Spinal cord (tissue), 10 donors: ENCODE data around the gene CLMN. TPM values are rescaled to one million over a fixed set of nuclear protein-coding genes. Genes with fewer than 3 reads are reported as not detected.
A peak's percentile ranks its signal among the peaks of the same experiment; 100 is the strongest.

Experiments used
- DNase-seq, 6 donors: peaks; one replicate each; pipeline versions ENCODE4 v3.0.0 to v3.0.0-alpha.2; 2013 to 2015; ENCODE audit warnings: low spot score in 6 of 6, low read depth in 4 of 6
- H3K27ac ChIP-seq: one replicate; pipeline ENCODE4 v1.5.1; 2013; ENCODE audit warnings: low read depth, low read length, control low read depth
- H3K27me3 ChIP-seq: one replicate; pipeline ENCODE4 v1.6.1; 2013; ENCODE audit warnings: low read length; ENCODE audit not compliant: control insufficient read depth, insufficient read depth
- H3K36me3 ChIP-seq: one replicate; pipeline ENCODE4 v1.6.1; 2013; ENCODE audit warnings: low read length; ENCODE audit not compliant: control insufficient read depth, insufficient read depth
- H3K4me1 ChIP-seq: one replicate; pipeline ENCODE4 v1.6.1; 2013; ENCODE audit warnings: low read length; ENCODE audit not compliant: control insufficient read depth, insufficient read depth
- H3K4me3 ChIP-seq: one replicate; pipeline ENCODE4 v1.5.1; 2013; ENCODE audit warnings: low read depth, low read length, control low read depth
- H3K9me3 ChIP-seq: one replicate; pipeline ENCODE4 v1.6.1; 2013; ENCODE audit warnings: low read length; ENCODE audit not compliant: control insufficient read depth, insufficient read depth
- WGBS: methylation state at CpG from one replicate; pipeline ENCODE4 v1.1.5; 2013; ENCODE audit warnings: missing lambda C conversion rate; ENCODE audit not compliant: insufficient coverage; 5-methylcytosine and 5-hydroxymethylcytosine counted together
- polyA plus RNA-seq, 2 donors: library from polyadenylated mRNA; unstranded; fragments of 120-200 nt; gene quantifications; one replicate each; pipeline ENCODE4 v1.2.1, GENCODE V29; 2013; ENCODE audit not compliant: insufficient read length in 2 of 2
- total RNA-seq, 2 donors: library from RNA; depleted of rRNA in 1 of 2; stranded (reverse); fragments of 120-200 nt in 1 of 2; fragments of >200 nt in 1 of 2; gene quantifications; one replicate each; pipeline versions ENCODE4 v1.2.3 to v1.2.4, GENCODE V29; 2013 to 2014
- donor health status: healthy.

The CLMN gene
- total and polyA plus RNA-seq, 4 donors = 4.1 to 18.8 (median 8.6) TPM

DNA sequence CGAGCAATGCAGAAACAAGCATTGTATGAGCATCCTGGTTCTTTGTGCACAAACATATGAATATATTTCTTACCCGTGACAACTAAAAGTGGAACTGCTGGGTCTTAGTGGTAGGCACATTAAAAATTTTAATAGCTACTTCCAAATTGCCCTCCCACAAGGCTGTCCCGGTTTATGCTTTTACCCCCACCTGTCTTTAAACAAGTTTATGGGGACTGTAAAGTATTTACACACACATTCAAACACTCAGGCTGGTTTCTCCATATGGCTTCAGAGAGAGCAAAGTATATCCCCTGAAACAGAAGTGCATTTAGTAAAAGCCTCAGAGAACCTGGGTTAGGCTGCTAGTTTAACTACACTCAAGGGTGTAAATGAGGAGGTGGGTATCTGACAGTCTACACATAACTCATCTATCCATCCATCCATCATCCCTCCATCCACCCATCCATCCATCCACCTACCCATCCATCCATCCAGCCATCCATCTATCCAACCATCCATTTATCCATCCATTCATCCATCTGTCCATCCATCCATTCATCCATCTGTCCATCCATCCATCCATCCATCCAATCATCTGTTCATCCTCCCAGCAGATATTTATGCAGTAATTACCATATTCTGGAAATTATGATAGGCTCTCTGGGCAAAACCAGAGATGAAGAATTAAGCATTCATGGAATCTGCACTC is 86.7 kb downstream of the CLMN start:
- DNase-seq = peak in 1 of 6 donors; percentile 36
- Histone ChIP-seq H3K36me3 (no peaks in the 10 kb centered on the region), H3K27ac (no peak overlapping the region), H3K4me3 (no peak overlapping the region), H3K9me3 (no peaks in the 10 kb centered on the region), H3K4me1 (peaks cover 43% of the 10 kb centered on the region), H3K27me3 (no peaks in the 10 kb centered on the region)
- 83% methylated on average over 1 of the region's 3 CpGs for WGBS

- WGBS = 75% methylated on average over 9 of the region's 12 CpGs
- Histone ChIP-seq H3K36me3 (no peaks in the 10 kb centered on the region), H3K9me3 (no peaks in the 10 kb centered on the region), H3K4me3 (no peak overlapping the region), H3K27ac (no peak overlapping the region), H3K27me3 (no peaks in the 10 kb centered on the region), H3K4me1 (peaks cover 38% of the 10 kb centered on the region)
- no peak for DNase-seq
These were observed 87.6 kb downstream of the CLMN start for GRCh38 chr14:95231966-95232633.

DNA sequence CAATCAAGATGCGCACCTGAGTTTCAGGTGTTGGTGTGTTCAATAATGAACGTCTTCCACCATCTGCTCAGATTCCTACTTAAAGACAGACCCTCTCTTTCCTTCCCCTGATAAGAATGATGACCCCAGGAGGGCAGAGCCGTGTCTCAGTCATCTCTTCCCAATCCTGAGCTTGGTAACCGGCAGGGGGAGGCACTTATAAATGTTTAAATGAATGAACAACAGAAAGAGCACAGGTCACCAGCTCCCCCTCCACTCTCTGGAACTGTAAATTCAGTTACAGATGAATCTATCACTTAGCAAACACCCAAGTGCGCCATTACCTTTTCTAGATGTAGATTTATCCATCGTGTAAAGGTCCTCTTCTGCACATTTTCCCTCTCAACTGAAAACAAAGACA is 90.0 kb downstream of the CLMN start:
- H3K4me3 ChIP-seq = no peak overlapping the region
- no peaks in the 10 kb centered on the region for H3K36me3 ChIP-seq
- no peaks in the 10 kb centered on the region for H3K27me3 ChIP-seq
- no peak for DNase-seq
- WGBS = 70% methylated on average over 2 of the region's 6 CpGs
- peaks cover 28% of the 10 kb centered on the region for H3K4me1 ChIP-seq
- H3K9me3 ChIP-seq = no peaks in the 10 kb centered on the region
- no peak overlapping the region for H3K27ac ChIP-seq

DNA sequence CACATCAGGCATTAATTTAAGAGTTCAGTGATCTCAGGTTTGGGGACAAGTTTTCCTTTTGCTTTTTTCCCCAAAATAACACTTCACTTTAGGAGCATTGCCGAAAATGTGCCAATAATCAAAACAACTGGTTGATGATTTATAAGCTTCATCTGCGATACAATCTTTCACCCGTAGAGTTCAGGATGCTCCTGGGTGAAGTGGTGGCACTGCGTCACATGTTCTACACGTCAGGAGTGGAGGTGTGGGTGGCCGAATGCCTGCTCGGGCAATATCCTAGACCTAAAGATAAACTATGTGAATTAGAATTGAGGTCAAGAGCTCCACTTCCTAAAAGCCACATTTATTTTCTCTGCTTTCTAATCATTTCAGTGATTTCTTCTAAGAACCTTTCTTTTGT is 91.5 kb downstream of the CLMN start:
- no peak overlapping the region for H3K4me3 ChIP-seq
- H3K4me1 ChIP-seq = peaks cover 20% of the 10 kb centered on the region
- no peak overlapping the region for H3K27ac ChIP-seq
- no peaks in the 10 kb centered on the region for H3K27me3 ChIP-seq
- no peaks in the 10 kb centered on the region for H3K9me3 ChIP-seq
- WGBS = 100% methylated on average over 2 of the region's 7 CpGs
- H3K36me3 ChIP-seq = no peaks in the 10 kb centered on the region
- no peak for DNase-seq

GRCh38 chr14:95227279-95227860 is 92.3 kb downstream of the CLMN start:
- no peak overlapping the region for H3K4me3 ChIP-seq
- DNase-seq = peak in 3 of 6 donors; percentile 51 to 84 (median 80)
- H3K4me1 ChIP-seq = peaks cover 22% of the 10 kb centered on the region
- peaks cover under 1% of the 10 kb centered on the region for H3K27me3 ChIP-seq
- 22% methylated on average over 15 of the region's 19 CpGs for WGBS
- H3K36me3 ChIP-seq = no peaks in the 10 kb centered on the region
- no peak overlapping the region for H3K27ac ChIP-seq
- H3K9me3 ChIP-seq = no peaks in the 10 kb centered on the region

- Histone ChIP-seq H3K4me3 (no peak overlapping the region), H3K9me3 (no peaks in the 10 kb centered on the region), H3K36me3 (no peaks in the 10 kb centered on the region), H3K27ac (no peak overlapping the region), H3K27me3 (peaks cover 2% of the 10 kb centered on the region), H3K4me1 (peaks cover 27% of the 10 kb centered on the region)
- DNase-seq = no peak
- 79% methylated on average over 7 of the region's 8 CpGs for WGBS
These were observed 92.9 kb downstream of the CLMN start for GRCh38 chr14:95226801-95227200.

- no peaks in the 10 kb centered on the region for H3K36me3 ChIP-seq
- no peaks in the 10 kb centered on the region for H3K9me3 ChIP-seq
- WGBS = 95% methylated on average over 6 of the region's 7 CpGs
- no peak overlapping the region for H3K4me3 ChIP-seq
- H3K27me3 ChIP-seq = peaks cover 2% of the 10 kb centered on the region
- peaks cover 29% of the 10 kb centered on the region for H3K4me1 ChIP-seq
- no peak overlapping the region for H3K27ac ChIP-seq
- DNase-seq = no peak
These were observed 94.3 kb downstream of the CLMN start for GRCh38 chr14:95225251-95225887.

DNA sequence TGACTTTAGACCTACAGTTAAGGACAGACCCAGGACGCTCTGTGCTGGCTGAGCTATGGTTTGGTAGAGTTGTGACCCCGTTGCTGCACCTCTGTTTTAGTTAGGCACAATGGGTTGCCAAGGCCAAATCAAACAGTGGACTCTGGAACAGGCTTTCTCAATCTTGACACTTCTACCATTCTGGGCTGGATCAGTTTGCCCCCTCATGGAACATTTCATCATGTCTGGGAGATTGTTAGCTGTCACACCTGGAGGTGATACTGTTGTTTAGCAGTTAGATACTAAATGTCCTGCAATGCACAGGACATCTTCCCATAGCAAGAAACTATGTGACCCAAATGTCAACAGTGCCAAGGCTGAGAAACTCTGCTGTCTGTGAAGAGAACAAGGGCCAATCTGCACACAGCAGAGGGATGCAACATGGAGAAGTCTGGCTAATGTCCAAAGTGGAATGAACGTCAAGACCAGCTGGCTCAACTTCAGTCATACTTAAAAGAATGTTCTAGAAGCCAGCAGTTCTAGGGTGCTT is 96.8 kb downstream of the CLMN start:
- no peak overlapping the region for H3K4me3 ChIP-seq
- peak overlapping the region; percentile 47 for H3K27ac ChIP-seq
- H3K9me3 ChIP-seq = no peaks in the 10 kb centered on the region
- WGBS = 94% methylated on average over 3 of the region's 3 CpGs
- peaks cover 36% of the 10 kb centered on the region for H3K4me1 ChIP-seq
- no peaks in the 10 kb centered on the region for H3K36me3 ChIP-seq
- H3K27me3 ChIP-seq = peaks cover 2% of the 10 kb centered on the region
- DNase-seq = peak in 2 of 6 donors; percentile 48 to 61

DNA sequence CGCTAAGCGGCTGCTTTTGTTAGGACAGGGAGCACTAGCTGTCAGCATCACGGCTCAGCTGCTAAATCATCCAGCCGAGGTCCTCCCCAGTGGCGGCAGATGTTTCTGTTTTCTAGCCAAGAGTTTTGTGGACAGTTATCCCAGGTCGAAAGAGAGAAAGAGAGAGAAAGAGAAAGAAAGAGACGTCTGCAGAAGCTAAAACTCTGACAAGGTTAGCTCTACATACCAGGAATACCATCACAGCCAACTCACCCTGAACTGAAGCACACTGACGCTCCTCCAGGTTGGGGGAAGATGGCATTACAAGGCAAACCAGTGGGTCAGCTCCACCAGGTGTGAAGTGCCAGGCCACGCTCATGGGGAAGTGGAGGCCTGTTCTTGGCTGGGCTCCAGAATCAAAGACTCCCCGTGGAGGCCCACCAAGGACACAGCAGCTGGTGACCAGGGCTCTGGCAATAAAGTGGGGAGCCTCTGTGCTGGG is 97.5 kb downstream of the CLMN start:
- peaks cover 2% of the 10 kb centered on the region for H3K27me3 ChIP-seq
- no peak overlapping the region for H3K4me3 ChIP-seq
- 47% methylated on average over 7 of the region's 10 CpGs for WGBS
- no peaks in the 10 kb centered on the region for H3K9me3 ChIP-seq
- H3K36me3 ChIP-seq = no peaks in the 10 kb centered on the region
- H3K27ac ChIP-seq = peak overlapping the region; percentile 47
- H3K4me1 ChIP-seq = peaks cover 32% of the 10 kb centered on the region
- peak in 1 of 6 donors; percentile 41 for DNase-seq
